ENCODE results near the gene EFHC1.
A peak's percentile ranks its signal among the peaks of the same experiment; 100 is the strongest.

The EFHC1 gene

DNA sequence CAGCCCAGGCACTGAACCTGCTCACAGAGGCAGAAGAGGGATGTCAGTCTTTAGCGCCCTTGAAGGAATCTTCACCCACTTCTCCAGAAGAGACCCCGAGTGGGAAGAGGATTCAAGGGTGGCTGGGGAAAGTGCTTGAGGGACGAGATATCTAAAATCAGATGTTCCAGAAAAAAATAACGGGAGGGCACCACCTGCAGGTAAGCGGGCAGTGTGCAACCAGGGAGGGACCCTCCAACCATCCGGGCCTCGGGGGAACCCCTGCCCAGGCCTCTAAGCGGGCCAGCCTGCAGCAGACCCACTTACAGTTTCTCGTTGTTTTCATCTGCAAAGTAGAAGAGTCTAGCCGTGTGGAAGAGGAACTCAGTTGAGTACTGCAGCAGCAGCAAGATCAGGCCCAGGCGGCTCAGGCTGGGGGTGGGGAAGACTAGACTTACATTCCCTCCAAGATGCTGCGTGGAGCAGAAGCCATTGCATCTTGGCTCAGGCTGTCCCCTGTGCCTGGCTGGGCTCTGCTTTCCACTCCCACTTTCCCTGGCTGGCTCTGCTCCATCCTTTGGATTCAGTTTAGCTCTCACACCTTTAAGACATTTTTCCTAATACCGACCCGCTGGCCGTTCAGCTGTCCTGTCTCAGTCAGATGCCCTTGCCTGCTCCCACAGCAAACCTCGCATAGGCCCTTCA lies 85.7 kb downstream of the EFHC1 start:
- no peak overlapping the region for H3K4me3 Mint-ChIP-seq
- H3K36me3 Mint-ChIP-seq: no peaks in the 10 kb centered on the region
- no peaks in the 10 kb centered on the region for H3K4me1 Mint-ChIP-seq
- peak overlapping the region; percentile 20 for H3K27ac Mint-ChIP-seq
- H3K27me3 Mint-ChIP-seq: no peaks in the 10 kb centered on the region
- H3K9me3 Mint-ChIP-seq: no peaks in the 10 kb centered on the region
- CTCF ChIA-PET: interaction anchor here (1.2 to 1.4 kb wide), 3 partner anchors 10 to 146 kb away, joined by 3 to 4 read pairs (median 3); no protein-coding TSS in a partner anchor
- DNase-seq: no peak

DNA sequence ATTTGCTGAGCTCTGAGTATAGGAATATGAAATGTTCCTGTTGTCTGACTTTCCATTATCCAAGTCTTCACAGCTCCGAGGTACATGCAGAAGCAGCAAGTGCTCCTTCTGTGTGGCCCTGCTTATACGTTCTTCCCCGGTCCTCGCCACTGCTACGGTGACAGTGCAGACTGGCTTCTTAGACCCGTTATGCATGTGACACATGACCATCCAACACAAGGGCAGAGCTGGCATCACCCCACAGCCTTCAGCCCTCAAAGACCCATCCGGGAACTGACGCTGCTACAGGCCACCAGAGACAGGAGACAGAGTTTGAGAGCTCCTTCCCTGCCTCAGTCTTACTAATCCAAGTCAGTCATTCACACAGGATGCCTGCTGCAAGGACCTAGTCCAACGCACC lies 86.3 kb downstream of the EFHC1 start:
- Mint-ChIP-seq H3K27me3 (no peaks in the 10 kb centered on the region), H3K4me1 (no peaks in the 10 kb centered on the region), H3K27ac (no peak overlapping the region), H3K36me3 (no peaks in the 10 kb centered on the region), H3K9me3 (no peaks in the 10 kb centered on the region), H3K4me3 (no peak overlapping the region)
- CTCF ChIA-PET: interaction anchor here (1.2 to 1.4 kb wide), 3 partner anchors 11 to 146 kb away, joined by 3 to 4 read pairs (median 3); no protein-coding TSS in a partner anchor
- no peak for DNase-seq

- H3K4me1 Mint-ChIP-seq: no peaks in the 10 kb centered on the region
- H3K36me3 Mint-ChIP-seq: no peaks in the 10 kb centered on the region
- no peak for DNase-seq
- H3K27me3 Mint-ChIP-seq: no peaks in the 10 kb centered on the region
- H3K27ac Mint-ChIP-seq: no peak overlapping the region
- CTCF ChIA-PET: interaction anchor here (1.2 to 1.4 kb wide), 2 partner anchors 12 to 90 kb away, joined by 3 to 4 read pairs; no protein-coding TSS in a partner anchor
- no peak overlapping the region for H3K4me3 Mint-ChIP-seq
- no peaks in the 10 kb centered on the region for H3K9me3 Mint-ChIP-seq
Measured at GRCh38 chr6:52507557-52508260, 87.6 kb downstream of the EFHC1 start.

DNA sequence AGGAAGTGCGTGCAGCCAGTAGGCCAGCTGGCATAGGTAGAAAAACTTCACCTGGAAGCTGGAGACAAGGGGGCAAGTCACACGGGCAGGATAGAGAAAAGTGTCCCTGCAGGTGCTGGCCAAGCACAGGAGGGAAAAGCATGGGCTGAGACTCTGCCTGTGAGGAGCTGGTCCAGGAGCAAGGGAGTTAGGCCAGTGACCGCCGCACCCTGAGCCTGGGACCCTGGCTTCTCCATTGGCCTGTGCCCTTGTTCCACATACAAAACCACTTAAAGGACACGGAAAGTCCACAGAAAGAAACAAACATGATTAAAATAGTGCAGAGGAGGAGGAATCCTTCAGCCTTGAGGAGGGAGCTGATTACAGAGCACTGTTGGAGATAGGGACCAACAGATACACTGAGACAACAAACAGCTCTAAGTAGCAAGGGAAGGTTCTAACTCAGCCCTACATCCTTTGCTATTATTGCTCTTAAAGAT lies 88.2 kb downstream of the EFHC1 start:
- CTCF ChIA-PET: no interaction called here
- Mint-ChIP-seq H3K27ac (no peak overlapping the region), H3K4me3 (no peak overlapping the region), H3K27me3 (no peaks in the 10 kb centered on the region), H3K9me3 (no peaks in the 10 kb centered on the region), H3K4me1 (no peaks in the 10 kb centered on the region), H3K36me3 (no peaks in the 10 kb centered on the region)
- no peak for DNase-seq

GRCh38 chr6:52509281-52510212 lies 89.4 kb downstream of the EFHC1 start:
- CTCF ChIA-PET: no interaction called here
- Mint-ChIP-seq H3K36me3 (no peaks in the 10 kb centered on the region), H3K4me1 (no peaks in the 10 kb centered on the region), H3K4me3 (no peak overlapping the region), H3K9me3 (no peaks in the 10 kb centered on the region), H3K27ac (no peak overlapping the region), H3K27me3 (no peaks in the 10 kb centered on the region)
- no peak for DNase-seq

GRCh38 chr6:52510213-52510562 lies 90.0 kb downstream of the EFHC1 start:
- Mint-ChIP-seq H3K36me3 (no peaks in the 10 kb centered on the region), H3K27me3 (no peaks in the 10 kb centered on the region), H3K27ac (no peak overlapping the region), H3K9me3 (no peaks in the 10 kb centered on the region), H3K4me3 (no peak overlapping the region), H3K4me1 (no peaks in the 10 kb centered on the region)
- DNase-seq: no peak
- CTCF ChIA-PET: no interaction called here

- no peak for DNase-seq
- Mint-ChIP-seq H3K9me3 (no peaks in the 10 kb centered on the region), H3K27me3 (no peaks in the 10 kb centered on the region), H3K27ac (no peak overlapping the region), H3K36me3 (no peaks in the 10 kb centered on the region), H3K4me1 (no peaks in the 10 kb centered on the region), H3K4me3 (no peak overlapping the region)
- CTCF ChIA-PET: no interaction called here
Measured at GRCh38 chr6:52511163-52511562, 91.0 kb downstream of the EFHC1 start.

GRCh38 chr6:52511572-52512151 lies 91.5 kb downstream of the EFHC1 start:
- H3K4me3 Mint-ChIP-seq: no peak overlapping the region
- DNase-seq: no peak
- CTCF ChIA-PET: no interaction called here

DNA sequence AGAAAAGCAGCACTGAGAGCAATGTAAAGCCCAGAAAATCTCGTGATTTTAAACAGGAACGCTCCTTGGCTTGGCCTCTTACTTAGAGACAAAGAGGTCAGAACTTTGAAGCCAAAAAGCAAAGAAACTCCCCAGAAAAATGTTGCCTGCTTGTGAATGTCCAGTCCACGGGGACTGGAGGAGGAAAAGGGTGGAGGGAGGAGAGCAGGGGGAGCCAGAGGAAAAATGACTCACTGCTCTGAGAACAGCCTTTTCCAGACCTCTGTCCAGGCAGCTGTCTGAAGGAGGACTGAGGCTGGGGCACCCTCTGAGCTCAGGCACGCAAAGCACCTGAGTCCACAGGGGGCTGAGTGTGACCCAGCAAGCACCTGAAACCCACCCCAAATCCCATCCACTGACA lies 92.1 kb downstream of the EFHC1 start:
- DNase-seq: no peak
- Mint-ChIP-seq H3K9me3 (no peaks in the 10 kb centered on the region), H3K4me1 (no peaks in the 10 kb centered on the region), H3K27ac (no peak overlapping the region), H3K27me3 (no peaks in the 10 kb centered on the region), H3K36me3 (no peaks in the 10 kb centered on the region), H3K4me3 (no peak overlapping the region)
- CTCF ChIA-PET: no interaction called here

More at GRCh38 chr6:52511572-52512151, 91.5 kb downstream of the EFHC1 start:
- Mint-ChIP-seq H3K27ac (no peak overlapping the region), H3K36me3 (no peaks in the 10 kb centered on the region), H3K9me3 (no peaks in the 10 kb centered on the region), H3K27me3 (no peaks in the 10 kb centered on the region), H3K4me1 (no peaks in the 10 kb centered on the region)

DNA sequence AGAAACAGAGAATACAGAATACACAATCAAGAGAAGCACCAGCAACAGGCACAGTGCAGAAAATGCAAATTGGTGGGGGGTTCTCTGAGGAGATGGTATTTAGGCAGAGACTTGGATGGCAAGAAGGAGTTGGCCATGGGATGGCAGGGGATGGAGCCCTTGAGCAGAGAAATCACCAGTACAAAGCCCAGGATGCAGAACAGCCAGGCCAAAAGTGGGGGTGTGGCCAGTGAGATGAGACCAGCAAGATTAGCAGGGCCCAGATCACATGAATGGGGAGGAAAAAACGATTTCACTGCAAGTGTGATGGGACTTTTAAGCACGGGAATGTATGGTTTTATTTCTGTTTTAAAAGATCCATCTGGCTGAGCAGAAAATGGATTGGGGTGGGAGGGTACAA lies 93.3 kb downstream of the EFHC1 start:
- Mint-ChIP-seq H3K36me3 (no peaks in the 10 kb centered on the region), H3K27ac (no peak overlapping the region), H3K4me3 (no peak overlapping the region), H3K27me3 (no peaks in the 10 kb centered on the region), H3K4me1 (no peaks in the 10 kb centered on the region), H3K9me3 (no peaks in the 10 kb centered on the region)
- DNase-seq: no peak
- CTCF ChIA-PET: no interaction called here

GRCh38 chr6:52513896-52514295 lies 93.8 kb downstream of the EFHC1 start:
- no peak for DNase-seq
- Mint-ChIP-seq H3K27me3 (no peaks in the 10 kb centered on the region), H3K27ac (no peak overlapping the region), H3K4me1 (no peaks in the 10 kb centered on the region), H3K9me3 (no peaks in the 10 kb centered on the region), H3K36me3 (no peaks in the 10 kb centered on the region), H3K4me3 (no peak overlapping the region)
- CTCF ChIA-PET: interaction anchor here (0.6 kb wide), 1 partner anchor 106 kb away, joined by 3 read pairs; no protein-coding TSS in a partner anchor

GRCh38 chr6:52514514-52514913 lies 94.4 kb downstream of the EFHC1 start:
- CTCF ChIA-PET: interaction anchor here (0.6 kb wide), 1 partner anchor 107 kb away, joined by 3 read pairs; no protein-coding TSS in a partner anchor
- H3K27ac Mint-ChIP-seq: no peak overlapping the region
- no peaks in the 10 kb centered on the region for H3K27me3 Mint-ChIP-seq
- H3K36me3 Mint-ChIP-seq: no peaks in the 10 kb centered on the region
- no peaks in the 10 kb centered on the region for H3K9me3 Mint-ChIP-seq
- no peaks in the 10 kb centered on the region for H3K4me1 Mint-ChIP-seq
- no peak for DNase-seq
- H3K4me3 Mint-ChIP-seq: no peak overlapping the region

GRCh38 chr6:52515219-52515960 lies 95.2 kb downstream of the EFHC1 start:
- Mint-ChIP-seq H3K27me3 (no peaks in the 10 kb centered on the region), H3K4me1 (no peaks in the 10 kb centered on the region), H3K9me3 (no peaks in the 10 kb centered on the region), H3K27ac (no peak overlapping the region), H3K36me3 (no peaks in the 10 kb centered on the region), H3K4me3 (no peak overlapping the region)
- CTCF ChIA-PET: interaction anchor here (1.0 kb wide), 1 partner anchor 9 kb away, joined by 3 read pairs; no protein-coding TSS in a partner anchor
- DNase-seq: no peak
